Stimulated activated effector memory CD8-positive, alpha-beta T cell treated with anti-CD3 and anti-CD28 coated beads, Interleukin-12 subunit alpha, Interleukin-12 subunit beta, amount 100 ng/mL, for 72 hours (primary cell): ENCODE results near the gene ABLIM2.

Experiments used
- ATAC-seq: fragments of 150-1000 bp; cut with Tn5 transposase; 2 replicates; pipeline ENCODE4 v1.10.0; 2021
- DNase-seq, 2 donors: peaks; one replicate each; pipeline ENCODE4 v3.0.0; 2021 to 2022; ENCODE audit warnings: low spot score in 2 of 2
- H3K27ac Mint-ChIP-seq: one replicate; pipeline ENCODE4 v1.8.0; 2022; ENCODE audit warnings: mild to moderate bottlenecking, mixed read lengths
- H3K36me3 Mint-ChIP-seq: one replicate; pipeline ENCODE4 v1.8.0; 2022; ENCODE audit warnings: mild to moderate bottlenecking, mixed read lengths
- H3K4me1 Mint-ChIP-seq: one replicate; pipeline ENCODE4 v1.8.0; 2022; ENCODE audit warnings: mixed read lengths
- H3K4me3 Mint-ChIP-seq: one replicate; pipeline ENCODE4 v1.8.0; 2022; ENCODE audit warnings: mild to moderate bottlenecking, mixed read lengths
- H3K9me3 Mint-ChIP-seq: one replicate; pipeline ENCODE4 v1.8.0; 2022; ENCODE audit warnings: mixed read lengths

ABLIM2 gene

GRCh38 chr4:7941111-7941964, 217.3 kb downstream of the ABLIM2 start:
- DNase-seq (no peak), ATAC-seq (no peak)
- peak overlapping the region; percentile 8 for H3K27ac Mint-ChIP-seq
- H3K9me3 Mint-ChIP-seq: no peaks in the 10 kb centered on the region
- peak overlapping the region; percentile 61 for H3K4me3 Mint-ChIP-seq
- H3K4me1 Mint-ChIP-seq: peaks cover 17% of the 10 kb centered on the region
- no peaks in the 10 kb centered on the region for H3K36me3 Mint-ChIP-seq

GRCh38 chr4:7939377-7940108, 219.1 kb downstream of the ABLIM2 start, which contains the start of gene AFAP1:
Gene AFAP1 (minus strand): TSS chr4:7939861. CDS start chr4:7872078, 67,783 bp downstream.
- ATAC-seq: peak; percentile 96
- H3K4me3 Mint-ChIP-seq: peak within 1 kb of the TSS; percentile 61
- H3K9me3 Mint-ChIP-seq: no peaks in the 10 kb centered on the region
- peaks cover 17% of the 10 kb centered on the region for H3K4me1 Mint-ChIP-seq
- H3K27ac Mint-ChIP-seq: no peak within 1 kb of the TSS
- H3K36me3 Mint-ChIP-seq: no peaks in the 10 kb centered on the region
- DNase-seq: peak; percentile 89

- peak overlapping the region; percentile 50 for H3K27ac Mint-ChIP-seq
- ATAC-seq: no peak
- no peaks in the 10 kb centered on the region for H3K9me3 Mint-ChIP-seq
- no peaks in the 10 kb centered on the region for H3K36me3 Mint-ChIP-seq
- peaks cover 17% of the 10 kb centered on the region for H3K4me1 Mint-ChIP-seq
- no peak for DNase-seq
- H3K4me3 Mint-ChIP-seq: peak overlapping the region; percentile 61
These were observed 219.8 kb downstream of the ABLIM2 start for GRCh38 chr4:7938609-7939376.

GRCh38 chr4:7938266-7938608, 220.4 kb downstream of the ABLIM2 start:
- Mint-ChIP-seq H3K36me3 (no peaks in the 10 kb centered on the region), H3K4me3 (peak overlapping the region; percentile 61), H3K9me3 (no peaks in the 10 kb centered on the region), H3K27ac (peak overlapping the region; percentile 50), H3K4me1 (peaks cover 17% of the 10 kb centered on the region)
- DNase-seq (no peak), ATAC-seq (no peak)

- Mint-ChIP-seq H3K4me1 (peaks cover 17% of the 10 kb centered on the region), H3K9me3 (no peaks in the 10 kb centered on the region), H3K27ac (no peak overlapping the region), H3K4me3 (no peak overlapping the region), H3K36me3 (no peaks in the 10 kb centered on the region)
- DNase-seq (no peak), ATAC-seq (no peak)
These were observed 221.6 kb downstream of the ABLIM2 start for GRCh38 chr4:7937006-7937405.

- Mint-ChIP-seq H3K4me3 (no peak overlapping the region), H3K4me1 (peaks cover 12% of the 10 kb centered on the region), H3K9me3 (no peaks in the 10 kb centered on the region), H3K36me3 (no peaks in the 10 kb centered on the region), H3K27ac (no peak overlapping the region)
- ATAC-seq: no peak
- DNase-seq: no peak
These were observed 224.7 kb downstream of the ABLIM2 start for GRCh38 chr4:7933651-7934510.

- ATAC-seq (no peak), DNase-seq (no peak)
- H3K9me3 Mint-ChIP-seq: no peaks in the 10 kb centered on the region
- no peaks in the 10 kb centered on the region for H3K4me1 Mint-ChIP-seq
- H3K36me3 Mint-ChIP-seq: no peaks in the 10 kb centered on the region
- H3K4me3 Mint-ChIP-seq: no peak overlapping the region
- H3K27ac Mint-ChIP-seq: no peak overlapping the region
These were observed 226.3 kb downstream of the ABLIM2 start for GRCh38 chr4:7932287-7932686.

GRCh38 chr4:7929118-7929951, 229.3 kb downstream of the ABLIM2 start:
- DNase-seq: no peak
- Mint-ChIP-seq H3K9me3 (no peaks in the 10 kb centered on the region), H3K36me3 (no peaks in the 10 kb centered on the region), H3K4me1 (peaks cover 7% of the 10 kb centered on the region), H3K4me3 (no peak overlapping the region), H3K27ac (no peak overlapping the region)
- no peak for ATAC-seq

GRCh38 chr4:7928711-7929110, 229.9 kb downstream of the ABLIM2 start:
- Mint-ChIP-seq H3K4me3 (no peak overlapping the region), H3K27ac (no peak overlapping the region), H3K36me3 (no peaks in the 10 kb centered on the region), H3K4me1 (peaks cover 10% of the 10 kb centered on the region), H3K9me3 (no peaks in the 10 kb centered on the region)
- ATAC-seq (no peak), DNase-seq (no peak)

- Mint-ChIP-seq H3K4me3 (no peak overlapping the region), H3K4me1 (peaks cover 13% of the 10 kb centered on the region), H3K27ac (no peak overlapping the region), H3K36me3 (no peaks in the 10 kb centered on the region), H3K9me3 (no peaks in the 10 kb centered on the region)
- no peak for DNase-seq
- ATAC-seq: no peak
These were observed 231.8 kb downstream of the ABLIM2 start for GRCh38 chr4:7926822-7927221.

GRCh38 chr4:7924570-7924969, 234.0 kb downstream of the ABLIM2 start:
- Mint-ChIP-seq H3K36me3 (no peaks in the 10 kb centered on the region), H3K4me1 (peaks cover 13% of the 10 kb centered on the region), H3K9me3 (no peaks in the 10 kb centered on the region), H3K4me3 (no peak overlapping the region), H3K27ac (no peak overlapping the region)
- DNase-seq: no peak
- ATAC-seq: no peak

GRCh38 chr4:7924163-7924562, 234.4 kb downstream of the ABLIM2 start:
- Mint-ChIP-seq H3K36me3 (no peaks in the 10 kb centered on the region), H3K4me1 (peaks cover 13% of the 10 kb centered on the region), H3K9me3 (no peaks in the 10 kb centered on the region), H3K27ac (peak overlapping the region; percentile 81), H3K4me3 (no peak overlapping the region)
- no peak for ATAC-seq
- DNase-seq: no peak

GRCh38 chr4:7922466-7922865, 236.1 kb downstream of the ABLIM2 start:
- peaks cover 23% of the 10 kb centered on the region for H3K4me1 Mint-ChIP-seq
- H3K4me3 Mint-ChIP-seq: no peak overlapping the region
- no peak overlapping the region for H3K27ac Mint-ChIP-seq
- H3K36me3 Mint-ChIP-seq: no peaks in the 10 kb centered on the region
- ATAC-seq (no peak), DNase-seq (no peak)
- H3K9me3 Mint-ChIP-seq: no peaks in the 10 kb centered on the region

- ATAC-seq (no peak), DNase-seq (no peak)
- H3K27ac Mint-ChIP-seq: peak overlapping the region; percentile 81
- H3K4me1 Mint-ChIP-seq: peaks cover 38% of the 10 kb centered on the region
- H3K9me3 Mint-ChIP-seq: no peaks in the 10 kb centered on the region
- no peak overlapping the region for H3K4me3 Mint-ChIP-seq
- H3K36me3 Mint-ChIP-seq: no peaks in the 10 kb centered on the region
These were observed 239.6 kb downstream of the ABLIM2 start for GRCh38 chr4:7918981-7919380.
